WTC11 (cell line): ENCODE data around the gene KRT76. TPM values are rescaled to one million over a fixed set of nuclear protein-coding genes. Genes with fewer than 3 reads are reported as not detected.

ENCODE experiments used
- ATAC-seq: fragments of 200-7000 bp; cut with Tn5 transposase; 2 replicates; pipeline ENCODE4 v1.10.0; 2021; ENCODE audit warnings: mild to moderate bottlenecking, moderate library complexity
- CTCF ChIA-PET: fragments of 300-600 bp; sonication (Branson Sonifier 250); formaldehyde crosslinking; loops from one replicate; lab custom pipeline; 2021; ENCODE audit warnings: antibody characterized with exemption; lab: Charles Lee
- POLR2A ChIA-PET: fragments of 350-600 bp; sonication (Branson Sonifier 250); formaldehyde crosslinking; loops from one replicate; lab custom pipeline; 2021; ENCODE audit warnings: antibody characterized with exemption; lab: Charles Lee
- DNase-seq: peaks from one replicate; pipeline ENCODE4 v3.0.0; 2021; ENCODE audit warnings: low spot score
- H3K27ac Mint-ChIP-seq: 2 replicates; pipeline ENCODE4 v1.8.0; 2021; ENCODE audit warnings: mixed read lengths
- H3K27me3 Mint-ChIP-seq: 2 replicates; pipeline ENCODE4 v1.8.0; 2021; ENCODE audit warnings: low read depth, mild to moderate bottlenecking, moderate library complexity, mixed read lengths
- H3K36me3 Mint-ChIP-seq: 2 replicates; pipeline ENCODE4 v1.8.0; 2021; ENCODE audit warnings: mixed read lengths
- H3K4me1 Mint-ChIP-seq: 2 replicates; pipeline ENCODE4 v1.8.0; 2022; ENCODE audit warnings: mixed read lengths
- H3K4me3 Mint-ChIP-seq: 2 replicates; pipeline ENCODE4 v1.8.0; 2021; ENCODE audit warnings: mild to moderate bottlenecking, moderate library complexity, mixed read lengths
- H3K9me3 Mint-ChIP-seq: 2 replicates; pipeline ENCODE4 v1.8.0; 2021; ENCODE audit warnings: mixed read lengths
- ATF6 ChIP-seq: sonication (generic); formaldehyde crosslinking; IDR thresholded peaks from 2 replicates; pipeline ENCODE4 v1.8.1; 2023; ENCODE audit warnings: mild to moderate bottlenecking, missing genetic modification reagents
- ELF4 ChIP-seq: sonication (generic); formaldehyde crosslinking; IDR thresholded peaks from 2 replicates; pipeline ENCODE4 v1.8.1; 2022; ENCODE audit warnings: low read depth, mild to moderate bottlenecking, moderate library complexity, missing genetic modification reagents
- ESRRA ChIP-seq: sonication (generic); formaldehyde crosslinking; IDR thresholded peaks from 2 replicates; pipeline ENCODE4 v1.8.1; 2022; ENCODE audit warnings: mild to moderate bottlenecking, missing genetic modification reagents, borderline replicate concordance
- FOXJ3 ChIP-seq: sonication (generic); formaldehyde crosslinking; IDR thresholded peaks from 2 replicates; pipeline ENCODE4 v1.9.0; 2021; ENCODE audit warnings: missing genetic modification reagents, mild to moderate bottlenecking, borderline replicate concordance
- GRHL2 ChIP-seq: fragments of 250-450 bp; sonication (Bioruptor Pico); IDR thresholded peaks from 2 replicates; pipeline ENCODE4 v1.8.0; 2022; ENCODE audit warnings: mild to moderate bottlenecking, moderate library complexity; ENCODE audit not compliant: insufficient replicate concordance, severe bottlenecking
- GTF2I ChIP-seq: fragments of 250-450 bp; sonication (Bioruptor Pico); conservative IDR thresholded peaks from 2 replicates; pipeline ENCODE4 v1.4.0; 2021; ENCODE audit warnings: mild to moderate bottlenecking
- HMGA2 ChIP-seq: fragments of 250-450 bp; sonication (Bioruptor Pico); IDR thresholded peaks from 2 replicates; pipeline ENCODE4 v1.4.0; 2021; ENCODE audit warnings: mild to moderate bottlenecking, moderate library complexity
- NFATC4 ChIP-seq: fragments of 250-450 bp; sonication (Bioruptor Pico); IDR thresholded peaks from 2 replicates; pipeline ENCODE4 v1.9.0; 2021; ENCODE audit warnings: mild to moderate bottlenecking
- NFYB ChIP-seq: sonication (generic); formaldehyde crosslinking; conservative IDR thresholded peaks from 2 replicates; pipeline ENCODE4 v1.8.0; 2022; ENCODE audit warnings: low read depth, missing genetic modification reagents
- SMAD3 ChIP-seq: sonication (generic); formaldehyde crosslinking; IDR thresholded peaks from 2 replicates; pipeline ENCODE4 v1.8.0; 2022; ENCODE audit warnings: missing genetic modification reagents, mild to moderate bottlenecking, borderline replicate concordance
- SMAD4 ChIP-seq: sonication (generic); formaldehyde crosslinking; IDR thresholded peaks from 2 replicates; pipeline ENCODE4 v1.8.0; 2022; ENCODE audit warnings: mild to moderate bottlenecking, missing genetic modification reagents
- SP1 ChIP-seq: sonication (generic); formaldehyde crosslinking; conservative IDR thresholded peaks from 2 replicates; pipeline ENCODE4 v1.8.1; 2022; ENCODE audit warnings: missing genetic modification reagents
- STAT6 ChIP-seq: sonication (generic); formaldehyde crosslinking; conservative IDR thresholded peaks from 2 replicates; pipeline ENCODE4 v1.8.1; 2023; ENCODE audit warnings: mild to moderate bottlenecking, low read depth, missing genetic modification reagents, moderate library complexity
- USF2 ChIP-seq: sonication (generic); formaldehyde crosslinking; IDR thresholded peaks from 2 replicates; pipeline ENCODE4 v1.8.1; 2023; ENCODE audit warnings: mild to moderate bottlenecking, missing genetic modification reagents, moderate library complexity
- ZNF232 ChIP-seq: sonication (generic); formaldehyde crosslinking; IDR thresholded peaks from 2 replicates; pipeline ENCODE4 v1.8.0; 2022; ENCODE audit warnings: mild to moderate bottlenecking, missing genetic modification reagents
- ZNF263 ChIP-seq: sonication (generic); formaldehyde crosslinking; IDR thresholded peaks from 2 replicates; pipeline ENCODE4 v1.8.1; 2022; ENCODE audit warnings: low read depth, mild to moderate bottlenecking, moderate library complexity, missing genetic modification reagents
- ZNF317 ChIP-seq: sonication (generic); formaldehyde crosslinking; IDR thresholded peaks from 2 replicates; pipeline ENCODE4 v1.8.1; 2023; ENCODE audit warnings: low read depth, mild to moderate bottlenecking, moderate library complexity, missing genetic modification reagents, borderline replicate concordance
- total RNA-seq: library from RNA; stranded (reverse); gene quantifications from 3 replicates; pipeline ENCODE4 v1.2.3, GENCODE V29; 2021
- TF ChIP-seq, protein P1 (sequence below): sonication (generic); formaldehyde crosslinking; IDR thresholded peaks from 2 replicates; pipeline ENCODE4 v1.8.1; 2023; ENCODE audit warnings: mild to moderate bottlenecking, missing genetic modification reagents

KRT76 gene
- total RNA-seq, 1 experiment from 2014 or later: not detected

GRCh38 chr12:52788192-52788875 is 11.2 kb upstream of the KRT76 start:
- TF ChIP-seq FOXJ3: no peak
- TF ChIP-seq ELF4 (CRISPR knock-in tag): no peak
- TF ChIP-seq HMGA2 (CRISPR knock-in tag): no peak
- no peak for TF ChIP-seq USF2 (CRISPR knock-in tag)
- no peak for TF ChIP-seq GRHL2
- no peak for TF ChIP-seq ZNF263 (CRISPR knock-in tag)
- no peak for TF ChIP-seq SP1 (CRISPR knock-in tag)
- no peak for TF ChIP-seq SMAD4
- no peak for TF ChIP-seq SMAD3
- no peak for TF ChIP-seq NFATC4 (CRISPR knock-in tag)
- no peak for TF ChIP-seq ZNF232 (CRISPR knock-in tag)
- TF ChIP-seq ESRRA (CRISPR knock-in tag): no peak
- no peak for TF ChIP-seq STAT6
- TF ChIP-seq NFYB (CRISPR knock-in tag): no peak
- no peak for TF ChIP-seq GTF2I (CRISPR knock-in tag)
- TF ChIP-seq, protein P1, sequence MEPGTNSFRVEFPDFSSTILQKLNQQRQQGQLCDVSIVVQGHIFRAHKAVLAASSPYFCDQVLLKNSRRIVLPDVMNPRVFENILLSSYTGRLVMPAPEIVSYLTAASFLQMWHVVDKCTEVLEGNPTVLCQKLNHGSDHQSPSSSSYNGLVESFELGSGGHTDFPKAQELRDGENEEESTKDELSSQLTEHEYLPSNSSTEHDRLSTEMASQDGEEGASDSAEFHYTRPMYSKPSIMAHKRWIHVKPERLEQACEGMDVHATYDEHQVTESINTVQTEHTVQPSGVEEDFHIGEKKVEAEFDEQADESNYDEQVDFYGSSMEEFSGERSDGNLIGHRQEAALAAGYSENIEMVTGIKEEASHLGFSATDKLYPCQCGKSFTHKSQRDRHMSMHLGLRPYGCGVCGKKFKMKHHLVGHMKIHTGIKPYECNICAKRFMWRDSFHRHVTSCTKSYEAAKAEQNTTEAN (CRISPR knock-in tag): no peak
- no peak for TF ChIP-seq ZNF317
- TF ChIP-seq ATF6 (CRISPR knock-in tag): no peak
- ATAC-seq (no peak), DNase-seq (no peak)
- no peak overlapping the region for H3K4me3 Mint-ChIP-seq
- ChIA-PET POLR2A (interaction anchor here (1.0 to 1.1 kb wide), 2 partner anchors 17 to 218 kb away, joined by 3 read pairs; partner anchors contain the start of gene EIF4B), CTCF (interaction anchor here (1.0 to 5.8 kb wide), 4 partner anchors 83 to 193 kb away, joined by 3 to 25 read pairs (median 4); no protein-coding TSS in a partner anchor)
- H3K27ac Mint-ChIP-seq: no peak overlapping the region
- H3K27me3 Mint-ChIP-seq: peaks cover 14% of the 10 kb centered on the region
- H3K9me3 Mint-ChIP-seq: peaks cover 7% of the 10 kb centered on the region
- H3K36me3 Mint-ChIP-seq: no peaks in the 10 kb centered on the region
- H3K4me1 Mint-ChIP-seq: peaks cover 7% of the 10 kb centered on the region
